K562 (cell line): ENCODE data around the gene GPRASP1. TPM values are rescaled to one million over a fixed set of nuclear protein-coding genes. Genes with fewer than 3 reads are reported as not detected.
A peak's percentile ranks its signal among the peaks of the same experiment; 100 is the strongest.
"Not testable (repeated sequence)": the region's sequence is repeated elsewhere in the genome, so short reads cannot be mapped to it uniquely, and the experiment has no call there.

Experiments used
- ATAC-seq: fragments of 200-7000 bp; cut with Tn5 transposase; 3 replicates; pipeline ENCODE4 v1.9.1; 2020; ENCODE audit warnings: moderate library complexity
- BruUV-seq: library from RNA; stranded (reverse); fragments of 400-500 nt; replicated peaks from 2 replicates; lab custom pipeline; 2021; lab: Mats Ljungman, UMichigan
- CTCF ChIA-PET: fragments of 300-600 bp; formaldehyde crosslinking; extraction: SDS; loops from one replicate; lab custom pipeline; 2021; ENCODE audit warnings: low intra/inter-chr PET ratio; lab: Yijun Ruan, JAX
- POLR2A ChIA-PET: fragments of 300-600, 350-650 bp; sonication (Branson Sonifier 250); formaldehyde crosslinking; extraction: SDS; loops from one replicate; lab custom pipeline; 2021; ENCODE audit warnings: antibody characterized with exemption, inconsistent platforms; lab: Yijun Ruan, JAX
- DNase-seq, 4 experiments: peaks; one replicate each; pipeline versions ENCODE4 v3.0.0 to v3.0.0-alpha.2; 2011 to 2018; ENCODE audit warnings: low spot score in 3 of 4, mixed read lengths in 3 of 4; ENCODE audit errors: extremely low read depth in 1 of 4
- FAIRE-seq: peaks from 2 replicates; lab custom pipeline; 2011; peaks lifted over from hg19 to GRCh38; lab: Jason Lieb, UNC
- H2AFZ ChIP-seq: 2 replicates; pipeline ENCODE4 v1.6.0; 2011; ENCODE audit warnings: low read depth, low read length, control low read depth, inconsistent platforms
- H3K27ac ChIP-seq: fragments of 200-600 bp; 3 replicates; pipeline ENCODE4 v1.8.0; 2011; ENCODE audit warnings: low read depth, mild to moderate bottlenecking, control low read depth, inconsistent platforms, low read length, moderate library complexity, mixed read lengths; ENCODE audit errors: extremely low read depth
- H3K27me3 ChIP-seq, 2 experiments: fragments of 300-600 bp in 1 of 2; 2 replicates in 1 of 2; 3 replicates in 1 of 2; pipeline versions ENCODE4 v1.6.0 to v1.8.0; 2011; ENCODE audit warnings: inconsistent platforms in 2 of 2, low read length in 2 of 2, mild to moderate bottlenecking in 1 of 2, mixed read lengths in 1 of 2, moderate library complexity in 1 of 2; ENCODE audit not compliant: control insufficient read depth in 2 of 2, insufficient read depth in 2 of 2
- H3K36me3 ChIP-seq: fragments of 300-600 bp; 3 replicates; pipeline ENCODE4 v1.8.0; 2011; ENCODE audit warnings: mild to moderate bottlenecking, low read length, inconsistent platforms; ENCODE audit not compliant: control insufficient read depth, insufficient read depth
- H3K4me1 ChIP-seq, 2 experiments: fragments of 200-600 bp in 1 of 2; replicated peaks in 1 of 2; 2 replicates in 1 of 2; 3 replicates in 1 of 2; pipeline versions ENCODE4 v1.5.1 to v1.8.0; 2011; ENCODE audit warnings: inconsistent platforms in 2 of 2, low read length in 2 of 2, mild to moderate bottlenecking in 1 of 2, mixed read lengths in 1 of 2, moderate library complexity in 1 of 2; ENCODE audit not compliant: control insufficient read depth in 2 of 2, insufficient read depth in 2 of 2
- H3K4me2 ChIP-seq: 2 replicates; pipeline ENCODE4 v1.6.1; 2011; ENCODE audit warnings: low read length, control low read depth, inconsistent platforms, mixed read lengths; ENCODE audit not compliant: insufficient read depth
- H3K4me3 ChIP-seq: fragments of 200-600 bp; sonication (generic), shearing (Covaris generic); 2 replicates; pipeline ENCODE4 v1.5.1; 2016; ENCODE audit warnings: control low read depth, inconsistent platforms
- H3K79me2 ChIP-seq: fragments of 200-600 bp; 3 replicates; pipeline ENCODE4 v1.8.0; 2011; ENCODE audit warnings: low read length, inconsistent platforms; ENCODE audit not compliant: control insufficient read depth, insufficient read depth
- H3K9ac ChIP-seq, 2 experiments: 2 replicates each; pipeline versions ENCODE4 v1.6.0 to v1.6.1; 2011; ENCODE audit warnings: low read depth in 2 of 2, low read length in 2 of 2, control low read depth in 1 of 2, inconsistent platforms in 1 of 2, mild to moderate bottlenecking in 1 of 2, mixed read lengths in 1 of 2; ENCODE audit not compliant: insufficient read depth in 1 of 2
- H3K9me1 ChIP-seq: one replicate; pipeline ENCODE4 v1.6.0; 2011; ENCODE audit warnings: inconsistent platforms, mild to moderate bottlenecking, low read length, moderate library complexity; ENCODE audit not compliant: control insufficient read depth, insufficient read depth
- H3K9me3 ChIP-seq: replicated peaks from 2 replicates; pipeline ENCODE4 v1.5.1; 2011; ENCODE audit warnings: low read depth, low read length, inconsistent platforms; ENCODE audit not compliant: control insufficient read depth, insufficient read depth
- H4K20me1 ChIP-seq: replicated peaks from 2 replicates; pipeline ENCODE4 v1.6.1; 2011; ENCODE audit warnings: low read length, inconsistent platforms, mixed read lengths; ENCODE audit not compliant: control insufficient read depth, insufficient read depth
- CHD7 ChIP-seq: fragments of 200-600 bp; sonication (generic); IDR thresholded peaks from one replicate; pipeline ENCODE4 v1.6.1; 2012; ENCODE audit warnings: mild to moderate bottlenecking, low read depth, low read length, inconsistent platforms
- TFE3 ChIP-seq: fragments of 450-650 bp; formaldehyde crosslinking; IDR thresholded peaks from 2 replicates; pipeline ENCODE4 v1.4.0; 2020; ENCODE audit warnings: mild to moderate bottlenecking, mixed read lengths
- WGBS: fragments of 100-300 bp; shearing (Covaris generic); methylation state at CpG from one replicate; pipeline ENCODE4 v1.1.6; 2016; ENCODE audit warnings: low coverage, mixed read lengths; ENCODE audit not compliant: insufficient coverage; ENCODE audit errors: missing lambda C conversion rate; 5-methylcytosine and 5-hydroxymethylcytosine counted together
- in situ Hi-C: fragments of 300-500 bp; cut with MboI; formaldehyde crosslinking; loops from 4 replicates; pipeline ENCODE4 v1.15.0; 2018; ENCODE audit warnings: inconsistent platforms, mixed read lengths
- intact Hi-C: fragments of 100-400 bp; cut with micrococcal nuclease; formaldehyde crosslinking; loops from 2 replicates; pipeline ENCODE4 v1.14.2; 2022
- polyA plus RNA-seq, 8 experiments: library from polyadenylated mRNA; depleted of rRNA in 4 of 8; stranded (reverse) in 5 of 8; unstranded in 3 of 8; fragments of >200 nt; fragmentation: Nextera tagmentation in 2 of 8; fragmentation: Illumina TruSeq in 1 of 8; extraction: Ambion mirVana in 2 of 8; extraction: Trizol in 1 of 8; gene quantifications; 2 replicates each; pipeline versions ENCODE4 v1.2.1 to v1.2.3, GENCODE V29; 2011 to 2014; ENCODE audit warnings: inconsistent platforms in 1 of 8, missing spikeins in 1 of 8
- total RNA-seq, 7 experiments: library from RNA; depleted of rRNA in 6 of 7; stranded (reverse); fragments of >200 nt in 6 of 7; fragmentation: Illumina TruSeq in 2 of 7; extraction: Trizol in 2 of 7; gene quantifications; 2 replicates each; pipeline versions ENCODE4 v1.2.1 to v1.2.3, GENCODE V29; 2011 to 2021; ENCODE audit warnings: low replicate concordance in 1 of 7

GPRASP1 gene
- total and polyA plus RNA-seq, 9 of the 15 experiments (the other 6 are each of a cell fraction or from before 2014, with no cell fraction given), result 0.01 to 0.94 (median 0.23) TPM

- H3K9ac ChIP-seq, H4K20me1 ChIP-seq, H3K79me2 ChIP-seq, H3K4me1 ChIP-seq, DNase-seq, BruUV-seq, H3K27me3 ChIP-seq, H3K4me3 ChIP-seq, POLR2A ChIA-PET, H3K9me1 ChIP-seq, H3K27ac ChIP-seq, ATAC-seq, H3K4me2 ChIP-seq, H2AFZ ChIP-seq, H3K36me3 ChIP-seq, H3K9me3 ChIP-seq, in situ Hi-C loops, FAIRE-seq, intact Hi-C loops, CTCF ChIA-PET: not testable (repeated sequence)
- TF ChIP-seq TFE3, result peak; percentile 41
- 0% methylated on average over 1 of the region's 1 CpG for WGBS
These were observed 15.8 kb downstream of the GPRASP1 start for GRCh38 chrX:102667034-102667433.

DNA sequence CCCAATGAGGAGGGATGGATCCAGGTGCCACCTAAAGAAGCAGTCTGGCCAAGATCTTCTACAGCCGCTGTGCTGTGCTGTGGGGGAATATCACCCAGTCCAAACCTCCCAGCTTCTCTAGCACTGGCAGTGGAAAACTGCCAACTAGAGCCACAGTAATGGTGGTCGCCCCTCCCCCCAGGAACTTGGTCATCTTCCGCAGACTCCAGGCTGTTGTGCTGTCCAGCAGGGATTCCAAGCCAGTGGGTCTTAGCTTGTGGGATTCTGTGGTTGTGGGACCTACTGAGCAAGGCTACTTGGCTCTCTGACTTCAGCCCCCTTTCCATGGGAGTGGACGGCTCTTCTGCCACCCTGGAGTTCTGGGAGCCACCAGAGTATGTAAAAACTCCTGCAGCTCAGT is 18.2 kb downstream of the GPRASP1 start:
- FAIRE-seq (no peak), ATAC-seq (no peak), DNase-seq (no peak)
- no peak overlapping the region for H3K4me2 ChIP-seq
- no peaks in the 10 kb centered on the region for H3K79me2 ChIP-seq
- H3K36me3 ChIP-seq, result no peaks in the 10 kb centered on the region
- no peaks in the 10 kb centered on the region for H3K9me1 ChIP-seq
- H3K9me3 ChIP-seq, result no peaks in the 10 kb centered on the region
- no peaks in the 10 kb centered on the region for H4K20me1 ChIP-seq
- ChIA-PET POLR2A (interaction anchor here (0.7 kb wide), 1 partner anchor 70 kb away, joined by 3 read pairs; the partner anchor contains the start of gene ARMCX5), CTCF (no interaction called here)
- in situ Hi-C loops (no loop called here), intact Hi-C loops (no loop called here)
- 6% methylated on average over 2 of the region's 4 CpGs for WGBS
- H3K9ac ChIP-seq, result no peak overlapping the region
- BruUV-seq, result no TSS peak
- no peak overlapping the region for H3K4me3 ChIP-seq
- no peaks in the 10 kb centered on the region for H3K4me1 ChIP-seq
- H3K27ac ChIP-seq, result no peak overlapping the region
- H2AFZ ChIP-seq, result no peak overlapping the region
- no peaks in the 10 kb centered on the region for H3K27me3 ChIP-seq
- TF ChIP-seq CHD7, result no peak
